OCI-LY1 (cell line): ENCODE results near the gene PNRC1.

Experiments
- CTCF ChIP-seq: fragments of 200-600 bp; sonication (generic), shearing (Covaris generic); IDR thresholded peaks from 2 replicates; pipeline ENCODE4 v1.5.1; 2017; ENCODE audit warnings: mild to moderate bottlenecking, antibody characterized with exemption, low read length, moderate library complexity, mixed read lengths
- EZH2 ChIP-seq: fragments of 200-600 bp; sonication (generic), shearing (Covaris generic); IDR thresholded peaks from 2 replicates; pipeline ENCODE4 v1.8.0; 2017; ENCODE audit warnings: borderline replicate concordance, mixed run types, mild to moderate bottlenecking, antibody characterized with exemption, low read length, moderate library complexity, mixed read lengths

GRCh38 chr6:89110284-89110683 is 29.7 kb downstream of the PNRC1 start:
- TF ChIP-seq EZH2 = no peak
- TF ChIP-seq CTCF = no peak
